Calu3 (cell line): ENCODE results near the gene MDM4. TPM values are rescaled to one million over a fixed set of nuclear protein-coding genes. Genes with fewer than 3 reads are reported as not detected.

Experiments
- BruUV-seq: library from RNA; stranded (reverse); fragments of 400-500 nt; replicated peaks from 2 replicates; lab custom pipeline; 2021; lab: Mats Ljungman, UMichigan
- CTCF ChIA-PET: fragments of 300-600 bp; sonication (Branson Sonifier 250); formaldehyde crosslinking; loops from one replicate; lab custom pipeline; 2022; ENCODE audit warnings: antibody characterized with exemption; lab: Charles Lee
- DNase-seq: peaks from one replicate; pipeline ENCODE4 v3.0.0; 2022
- H3K27ac Mint-ChIP-seq: one replicate; pipeline ENCODE4 v1.8.0; 2022; ENCODE audit warnings: mixed read lengths; ENCODE audit not compliant: unreplicated experiment
- H3K27me3 Mint-ChIP-seq: one replicate; pipeline ENCODE4 v1.8.0; 2022; ENCODE audit warnings: mixed read lengths; ENCODE audit not compliant: unreplicated experiment
- H3K36me3 Mint-ChIP-seq: one replicate; pipeline ENCODE4 v1.8.0; 2022; ENCODE audit warnings: mild to moderate bottlenecking, moderate library complexity, mixed read lengths; ENCODE audit not compliant: insufficient read depth, unreplicated experiment
- H3K4me1 Mint-ChIP-seq: one replicate; pipeline ENCODE4 v1.8.0; 2022; ENCODE audit warnings: mild to moderate bottlenecking, low read depth, mixed read lengths; ENCODE audit not compliant: unreplicated experiment
- H3K4me3 Mint-ChIP-seq: one replicate; pipeline ENCODE4 v1.8.0; 2022; ENCODE audit warnings: mild to moderate bottlenecking, low read depth, moderate library complexity, mixed read lengths; ENCODE audit not compliant: unreplicated experiment
- H3K9me3 Mint-ChIP-seq: one replicate; pipeline ENCODE4 v1.8.0; 2022; ENCODE audit warnings: low read depth, mixed read lengths; ENCODE audit not compliant: unreplicated experiment
- intact Hi-C: fragments of 100-400 bp; cut with micrococcal nuclease; formaldehyde crosslinking; loops from one replicate; pipeline ENCODE4 v1.10.0; 2022; ENCODE audit not compliant: unreplicated experiment
- total RNA-seq: library from RNA; stranded (reverse); gene quantifications from 2 replicates; pipeline ENCODE4 v1.2.3, GENCODE V29; 2022
- TF ChIP-seq, protein P1 (sequence below): fragments of 200-600 bp; IDR thresholded peaks from one replicate; pipeline ENCODE4 v1.8.0; 2022; ENCODE audit warnings: antibody characterized with exemption; ENCODE audit not compliant: unreplicated experiment

Gene MDM4
- total RNA-seq, 1 experiment from 2014 or later: 106 TPM

GRCh38 chr1:204478172-204478899, 37.9 kb upstream of the MDM4 start:
- TF ChIP-seq, protein P1, sequence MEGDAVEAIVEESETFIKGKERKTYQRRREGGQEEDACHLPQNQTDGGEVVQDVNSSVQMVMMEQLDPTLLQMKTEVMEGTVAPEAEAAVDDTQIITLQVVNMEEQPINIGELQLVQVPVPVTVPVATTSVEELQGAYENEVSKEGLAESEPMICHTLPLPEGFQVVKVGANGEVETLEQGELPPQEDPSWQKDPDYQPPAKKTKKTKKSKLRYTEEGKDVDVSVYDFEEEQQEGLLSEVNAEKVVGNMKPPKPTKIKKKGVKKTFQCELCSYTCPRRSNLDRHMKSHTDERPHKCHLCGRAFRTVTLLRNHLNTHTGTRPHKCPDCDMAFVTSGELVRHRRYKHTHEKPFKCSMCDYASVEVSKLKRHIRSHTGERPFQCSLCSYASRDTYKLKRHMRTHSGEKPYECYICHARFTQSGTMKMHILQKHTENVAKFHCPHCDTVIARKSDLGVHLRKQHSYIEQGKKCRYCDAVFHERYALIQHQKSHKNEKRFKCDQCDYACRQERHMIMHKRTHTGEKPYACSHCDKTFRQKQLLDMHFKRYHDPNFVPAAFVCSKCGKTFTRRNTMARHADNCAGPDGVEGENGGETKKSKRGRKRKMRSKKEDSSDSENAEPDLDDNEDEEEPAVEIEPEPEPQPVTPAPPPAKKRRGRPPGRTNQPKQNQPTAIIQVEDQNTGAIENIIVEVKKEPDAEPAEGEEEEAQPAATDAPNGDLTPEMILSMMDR: no peak
- H3K27me3 Mint-ChIP-seq: no peaks in the 10 kb centered on the region
- DNase-seq: no peak
- no peak overlapping the region for H3K4me3 Mint-ChIP-seq
- CTCF ChIA-PET: interaction anchor here (0.5 to 4.9 kb wide), 8 partner anchors 16 to 996 kb away, joined by 3 to 29 read pairs (median 4); partner anchors contain the start of gene PIK3C2B
- H3K36me3 Mint-ChIP-seq: peaks cover 11% of the 10 kb centered on the region
- H3K4me1 Mint-ChIP-seq: peaks cover 43% of the 10 kb centered on the region
- intact Hi-C loops: no loop called here
- H3K27ac Mint-ChIP-seq: no peak overlapping the region
- BruUV-seq: no TSS peak
- peaks cover 3% of the 10 kb centered on the region for H3K9me3 Mint-ChIP-seq

- no peak overlapping the region for H3K27ac Mint-ChIP-seq
- no peak overlapping the region for H3K4me3 Mint-ChIP-seq
- intact Hi-C loops: no loop called here
- peaks cover 11% of the 10 kb centered on the region for H3K36me3 Mint-ChIP-seq
- H3K27me3 Mint-ChIP-seq: no peaks in the 10 kb centered on the region
- no TSS peak for BruUV-seq
- TF ChIP-seq, protein P1: no peak
- DNase-seq: no peak
- H3K4me1 Mint-ChIP-seq: peaks cover 49% of the 10 kb centered on the region
- CTCF ChIA-PET: interaction anchor here (0.5 to 4.9 kb wide), 8 partner anchors 11 to 328 kb away, joined by 3 to 29 read pairs (median 3); partner anchors contain the start of gene PIK3C2B
- H3K9me3 Mint-ChIP-seq: peaks cover 3% of the 10 kb centered on the region
Observed at GRCh38 chr1:204478921-204479320, 37.3 kb upstream of the MDM4 start.

GRCh38 chr1:204479387-204480136, 36.6 kb upstream of the MDM4 start:
- CTCF ChIA-PET: interaction anchor here (0.5 to 4.9 kb wide), 6 partner anchors 12 to 327 kb away, joined by 3 to 29 read pairs (median 3); partner anchors contain the start of gene PIK3C2B
- Mint-ChIP-seq H3K9me3 (peaks cover under 1% of the 10 kb centered on the region), H3K4me3 (peak overlapping the region; percentile 24), H3K4me1 (peaks cover 51% of the 10 kb centered on the region), H3K27me3 (no peaks in the 10 kb centered on the region), H3K27ac (no peak overlapping the region), H3K36me3 (peaks cover 11% of the 10 kb centered on the region)
- intact Hi-C loops: no loop called here
- DNase-seq: peak; percentile 60
- no TSS peak for BruUV-seq
- TF ChIP-seq, protein P1: no peak

DNA sequence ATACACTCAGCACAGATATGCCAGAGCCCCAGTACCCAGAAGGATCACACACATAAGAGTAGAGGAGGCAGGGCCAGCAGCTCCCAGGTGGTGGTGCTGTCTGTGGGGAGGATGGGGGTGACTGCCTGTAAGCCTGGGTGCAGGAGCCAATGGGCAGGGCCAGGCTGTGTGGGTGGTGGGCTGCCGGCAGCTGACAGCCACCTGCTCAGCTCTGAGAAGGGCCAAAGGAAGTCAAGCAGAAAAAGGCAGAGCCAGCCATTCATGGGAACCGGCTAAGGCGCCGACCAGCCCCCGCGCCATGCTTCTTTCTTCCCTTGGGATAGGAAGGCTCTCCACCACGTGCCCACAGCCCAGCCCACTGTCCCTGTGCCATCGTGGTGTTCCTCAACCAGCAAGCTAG, 35.7 kb upstream of the MDM4 start:
- Mint-ChIP-seq H3K27ac (no peak overlapping the region), H3K36me3 (peaks cover 11% of the 10 kb centered on the region), H3K27me3 (no peaks in the 10 kb centered on the region), H3K9me3 (no peaks in the 10 kb centered on the region), H3K4me1 (peaks cover 51% of the 10 kb centered on the region), H3K4me3 (no peak overlapping the region)
- DNase-seq: no peak
- CTCF ChIA-PET: interaction anchor here (0.7 to 4.9 kb wide), 4 partner anchors 14 to 495 kb away, joined by 3 to 29 read pairs (median 6); partner anchors contain the start of gene PIK3C2B
- no TSS peak for BruUV-seq
- TF ChIP-seq, protein P1: no peak
- intact Hi-C loops: no loop called here
